ENCODE results near the gene IL20RA. TPM values are rescaled to one million over a fixed set of nuclear protein-coding genes. Genes with fewer than 3 reads are reported as not detected.

Gene IL20RA
- total and polyA plus RNA-seq, 2 of the 8 experiments (the other 6 are each of a cell fraction or from before 2014, with no cell fraction given) = 1.3 to 1.7 TPM

GRCh38 chr6:136958168-136958567, 86.6 kb downstream of the IL20RA start (continued):
- TF ChIP-seq SIRT6 (IDR thresholded peaks at IDR 0.05; ENCODE audit: low read length) = no peak
- TF ChIP-seq EGR1 (IDR thresholded peaks at IDR 0.05; ENCODE audit: borderline replicate concordance, low read depth, low read length) = no peak
